ENCODE results near the gene RGS7. TPM values are rescaled to one million over a fixed set of nuclear protein-coding genes. Genes with fewer than 3 reads are reported as not detected.

RGS7 gene
- total RNA-seq, 3 donors from 2014 or later (not counting 1 experiment from before 2014, with no cell fraction given), result not detected

GRCh38 chr1:240927821-240928220 is 429.2 kb downstream of the RGS7 start:
- H3K27ac ChIP-seq (ENCODE audit: low read length), result no peak overlapping the region
- H3K36me3 Mint-ChIP-seq, result no peaks in the 10 kb centered on the region
- no peak for TF ChIP-seq CTCF (IDR thresholded peaks at IDR 0.05)
- H3K27ac Mint-ChIP-seq, result no peak overlapping the region
- no peak for ATAC-seq
- WGBS (ENCODE audit: insufficient coverage), result 88% methylated on average over 3 of the region's 3 CpGs
- no peaks in the 10 kb centered on the region for H3K27me3 ChIP-seq (ENCODE audit: control insufficient read depth, insufficient read depth, low read length)
- DNase-seq, result no peak
- H3K9me3 Mint-ChIP-seq, result peaks cover 6 to 7% of the 10 kb centered on the region in 2 donors
- H3K4me3 Mint-ChIP-seq, result no peak overlapping the region
- H3K27me3 Mint-ChIP-seq (ENCODE audit: low read depth in 2 of 2), result no peaks in the 10 kb centered on the region
- no peaks in the 10 kb centered on the region for H3K4me1 ChIP-seq (ENCODE audit: control insufficient read depth, insufficient read depth, low read length)
- H3K36me3 ChIP-seq (ENCODE audit: control insufficient read depth, insufficient read depth, low read length), result no peaks in the 10 kb centered on the region
- H3K4me3 ChIP-seq (ENCODE audit: low read length), result no peak overlapping the region
- intact Hi-C loops (cut with micrococcal nuclease), result no loop called here
- no peaks in the 10 kb centered on the region for H3K4me1 Mint-ChIP-seq
- no peaks in the 10 kb centered on the region for H3K9me3 ChIP-seq (ENCODE audit: control insufficient read depth, insufficient read depth, low read length)

GRCh38 chr1:240925273-240925672 is 431.7 kb downstream of the RGS7 start:
- 100% methylated on average over 1 of the region's 4 CpGs for WGBS (ENCODE audit: insufficient coverage)
- Histone ChIP-seq H3K4me3 (ENCODE audit: low read length) (no peak overlapping the region), H3K27me3 (ENCODE audit: control insufficient read depth, insufficient read depth, low read length) (no peaks in the 10 kb centered on the region), H3K27ac (ENCODE audit: low read length) (no peak overlapping the region), H3K4me1 (ENCODE audit: control insufficient read depth, insufficient read depth, low read length) (no peaks in the 10 kb centered on the region), H3K9me3 (ENCODE audit: control insufficient read depth, insufficient read depth, low read length) (no peaks in the 10 kb centered on the region), H3K36me3 (ENCODE audit: control insufficient read depth, insufficient read depth, low read length) (no peaks in the 10 kb centered on the region)
- ATAC-seq, result no peak
- Mint-ChIP-seq H3K27me3 (ENCODE audit: low read depth in 2 of 2) (no peaks in the 10 kb centered on the region), H3K27ac (no peak overlapping the region), H3K36me3 (no peaks in the 10 kb centered on the region), H3K4me3 (no peak overlapping the region), H3K9me3 (peaks cover 10% of the 10 kb centered on the region in 2 donors), H3K4me1 (no peaks in the 10 kb centered on the region)
- no peak for TF ChIP-seq CTCF (IDR thresholded peaks at IDR 0.05)
- intact Hi-C loops (cut with micrococcal nuclease), result no loop called here
- DNase-seq, result no peak

GRCh38 chr1:240917976-240918375 is 439.0 kb downstream of the RGS7 start:
- no CpG with 5 or more reads among the region's 1 CpG for WGBS (ENCODE audit: insufficient coverage)
- no peak overlapping the region for H3K4me3 Mint-ChIP-seq
- no peak for TF ChIP-seq CTCF (IDR thresholded peaks at IDR 0.05)

GRCh38 chr1:240914506-240914905 is 442.5 kb downstream of the RGS7 start:
- no peak for TF ChIP-seq CTCF (IDR thresholded peaks at IDR 0.05)
- DNase-seq, result no peak
- intact Hi-C loops (cut with micrococcal nuclease), result no loop called here
- Mint-ChIP-seq H3K27ac (no peak overlapping the region), H3K4me1 (no peaks in the 10 kb centered on the region), H3K4me3 (no peak overlapping the region), H3K9me3 (peaks cover 12 to 17% of the 10 kb centered on the region in 2 donors), H3K27me3 (ENCODE audit: low read depth in 2 of 2) (no peaks in the 10 kb centered on the region), H3K36me3 (no peaks in the 10 kb centered on the region)
- Histone ChIP-seq H3K4me3 (ENCODE audit: low read length) (no peak overlapping the region), H3K4me1 (ENCODE audit: control insufficient read depth, insufficient read depth, low read length) (no peaks in the 10 kb centered on the region), H3K36me3 (ENCODE audit: control insufficient read depth, insufficient read depth, low read length) (no peaks in the 10 kb centered on the region), H3K27me3 (ENCODE audit: control insufficient read depth, insufficient read depth, low read length) (no peaks in the 10 kb centered on the region), H3K9me3 (ENCODE audit: control insufficient read depth, insufficient read depth, low read length) (peaks cover 2% of the 10 kb centered on the region), H3K27ac (ENCODE audit: low read length) (no peak overlapping the region)
- 43% methylated on average over 1 of the region's 1 CpG for WGBS (ENCODE audit: insufficient coverage)
- ATAC-seq, result no peak

More at GRCh38 chr1:240917976-240918375, 439.0 kb downstream of the RGS7 start:
- H3K4me3 ChIP-seq (ENCODE audit: low read length), result no peak overlapping the region
- ATAC-seq, result no peak
- H3K27me3 ChIP-seq (ENCODE audit: control insufficient read depth, insufficient read depth, low read length), result no peaks in the 10 kb centered on the region
- no peaks in the 10 kb centered on the region for H3K4me1 ChIP-seq (ENCODE audit: control insufficient read depth, insufficient read depth, low read length)
- peaks cover 2% of the 10 kb centered on the region for H3K9me3 ChIP-seq (ENCODE audit: control insufficient read depth, insufficient read depth, low read length)
- no peaks in the 10 kb centered on the region for H3K4me1 Mint-ChIP-seq
- H3K27me3 Mint-ChIP-seq (ENCODE audit: low read depth in 2 of 2), result no peaks in the 10 kb centered on the region
- no peak overlapping the region for H3K27ac Mint-ChIP-seq
- DNase-seq, result no peak
- H3K27ac ChIP-seq (ENCODE audit: low read length), result no peak overlapping the region
- no peaks in the 10 kb centered on the region for H3K36me3 ChIP-seq (ENCODE audit: control insufficient read depth, insufficient read depth, low read length)
- H3K36me3 Mint-ChIP-seq, result no peaks in the 10 kb centered on the region
- intact Hi-C loops (cut with micrococcal nuclease), result no loop called here
- H3K9me3 Mint-ChIP-seq, result peaks cover 10 to 12% of the 10 kb centered on the region in 2 donors

Data from natural killer cell (primary cell).